NT2/D1 (cell line): Measurements from ENCODE around the gene NOL6.

Experiments
- DNase-seq: peaks from one replicate; pipeline ENCODE4 v3.0.0-alpha.2; 2011; ENCODE audit warnings: low read depth, low spot score
- H3K27me3 ChIP-seq: 2 replicates; pipeline ENCODE4 v1.6.0; 2011; ENCODE audit warnings: mild to moderate bottlenecking; ENCODE audit not compliant: insufficient read length, insufficient read depth
- H3K36me3 ChIP-seq: 2 replicates; pipeline ENCODE4 v1.6.1; 2011; ENCODE audit warnings: mild to moderate bottlenecking, low read length, mixed read lengths; ENCODE audit not compliant: insufficient read depth, insufficient read length
- H3K4me1 ChIP-seq: 2 replicates; pipeline ENCODE4 v1.5.1; 2011; ENCODE audit not compliant: insufficient read depth, insufficient read length
- H3K4me3 ChIP-seq: 2 replicates; pipeline ENCODE4 v1.5.1; 2011; ENCODE audit warnings: low read depth; ENCODE audit not compliant: insufficient read length
- H3K9ac ChIP-seq: 2 replicates; pipeline ENCODE4 v1.6.0; 2011; ENCODE audit warnings: low read depth; ENCODE audit not compliant: insufficient read length
- H3K9me3 ChIP-seq: 2 replicates; pipeline ENCODE4 v1.5.1; 2011; ENCODE audit warnings: mild to moderate bottlenecking, low read length; ENCODE audit not compliant: insufficient read depth
- SUZ12 ChIP-seq: IDR thresholded peaks from 2 replicates; pipeline ENCODE4 v1.6.1; 2011; ENCODE audit not compliant: insufficient read length, insufficient read depth; ENCODE audit errors: extremely low read depth
- YY1 ChIP-seq: IDR thresholded peaks from 2 replicates; pipeline ENCODE4 v1.6.1; 2011; ENCODE audit not compliant: insufficient read length, insufficient read depth
- ZNF274 ChIP-seq: IDR thresholded peaks from 2 replicates; pipeline ENCODE4 v1.6.1; 2011; ENCODE audit warnings: mild to moderate bottlenecking, low read depth, low read length

Gene NOL6

DNA sequence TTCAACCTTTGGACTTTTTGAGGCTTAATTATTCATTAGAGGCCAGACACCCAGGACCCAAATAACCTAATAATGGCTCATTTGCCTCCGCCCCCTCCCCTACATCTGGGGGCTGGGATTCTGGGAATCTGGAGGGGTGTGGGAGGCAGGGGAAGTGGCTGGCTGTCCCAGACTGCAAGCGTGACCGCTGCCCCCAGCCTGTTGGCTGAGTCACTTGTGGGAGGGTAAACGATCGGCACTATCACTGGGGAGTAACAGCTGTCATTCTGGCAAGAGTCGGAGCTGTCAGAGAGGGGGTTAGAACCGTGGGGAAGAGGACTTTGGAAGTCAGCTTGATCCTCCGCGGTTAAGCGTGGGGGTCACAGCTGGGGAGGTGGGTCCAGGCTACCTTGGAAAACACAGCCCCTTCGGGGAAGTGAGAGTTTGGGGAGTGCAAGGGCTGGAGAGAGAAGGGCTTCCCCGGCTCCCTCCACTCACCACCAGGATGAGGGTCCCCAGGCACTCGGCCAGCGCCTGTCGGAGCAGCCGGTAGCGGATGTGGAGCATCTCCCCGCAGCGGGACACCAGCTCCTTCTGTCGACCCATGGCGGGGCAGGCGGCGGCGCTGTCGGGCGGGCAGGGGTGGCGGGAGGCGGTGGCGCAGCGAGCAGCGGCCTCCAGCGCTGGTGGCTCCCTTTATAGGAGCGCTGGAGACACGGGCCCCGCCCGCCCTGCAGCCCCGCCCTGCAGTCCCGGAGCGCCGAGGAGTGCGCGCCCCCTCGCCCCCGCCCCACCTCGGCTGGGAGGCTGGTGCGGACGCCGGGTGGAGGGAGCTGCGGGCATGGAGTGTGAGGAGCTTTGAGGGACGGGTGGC is 26.6 kb downstream of the NOL6 start, which contains the start of gene AQP3:
Gene AQP3 (minus strand): TSS at position 648 of the 853 bp plus-strand sequence. CDS start 63 bp downstream, at position 585.
- Histone ChIP-seq H3K4me1 (peaks cover 28% of the 10 kb centered on the region), H3K4me3 (peak within 1 kb of the TSS; percentile 36), H3K9ac (peak within 1 kb of the TSS; percentile 46), H3K27me3 (peaks cover 21% of the 10 kb centered on the region), H3K9me3 (no peaks in the 10 kb centered on the region), H3K36me3 (no peaks in the 10 kb centered on the region)
- DNase-seq = peak; percentile 60
- TF ChIP-seq SUZ12 (no peak), ZNF274 (no peak), YY1 (no peak)

DNA sequence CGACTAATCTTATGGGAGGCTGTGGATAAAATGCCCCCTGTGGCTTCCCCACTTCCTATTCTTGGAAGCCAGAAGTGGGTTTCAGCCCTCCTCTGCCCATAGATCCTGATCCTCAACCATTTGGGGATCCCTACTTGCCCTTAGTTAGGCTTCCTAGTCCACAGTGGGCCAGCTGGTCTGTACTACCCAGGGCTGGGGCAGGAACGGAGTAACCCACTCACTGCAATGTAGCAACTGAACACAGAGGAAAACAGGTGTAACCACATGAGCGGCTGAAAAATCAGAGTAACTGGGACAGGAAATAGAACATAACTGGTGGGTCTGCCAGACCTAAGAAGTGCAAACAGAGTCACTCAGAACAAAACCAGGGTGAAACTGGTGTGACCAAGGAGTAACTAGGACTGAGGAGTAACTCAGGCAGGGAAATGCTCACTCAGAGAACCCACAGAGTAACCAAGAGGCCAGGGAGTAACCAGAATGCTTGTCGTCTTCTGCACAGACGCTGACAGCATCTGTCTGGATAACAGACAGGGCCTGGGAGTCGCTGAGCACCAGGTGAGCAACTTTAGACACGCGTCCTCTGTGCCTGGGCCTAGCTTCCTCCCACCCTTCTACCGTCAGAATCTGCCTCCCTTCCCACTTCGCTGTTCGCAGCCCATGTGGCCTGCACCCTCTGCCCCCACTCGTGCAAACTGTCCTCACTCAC is 27.3 kb downstream of the NOL6 start:
- Histone ChIP-seq H3K27me3 (peaks cover 21% of the 10 kb centered on the region), H3K9me3 (no peaks in the 10 kb centered on the region), H3K4me1 (peaks cover 28% of the 10 kb centered on the region), H3K36me3 (no peaks in the 10 kb centered on the region), H3K4me3 (no peak overlapping the region), H3K9ac (peak overlapping the region; percentile 46)
- DNase-seq = no peak
- TF ChIP-seq YY1 (no peak), SUZ12 (no peak), ZNF274 (no peak)

DNA sequence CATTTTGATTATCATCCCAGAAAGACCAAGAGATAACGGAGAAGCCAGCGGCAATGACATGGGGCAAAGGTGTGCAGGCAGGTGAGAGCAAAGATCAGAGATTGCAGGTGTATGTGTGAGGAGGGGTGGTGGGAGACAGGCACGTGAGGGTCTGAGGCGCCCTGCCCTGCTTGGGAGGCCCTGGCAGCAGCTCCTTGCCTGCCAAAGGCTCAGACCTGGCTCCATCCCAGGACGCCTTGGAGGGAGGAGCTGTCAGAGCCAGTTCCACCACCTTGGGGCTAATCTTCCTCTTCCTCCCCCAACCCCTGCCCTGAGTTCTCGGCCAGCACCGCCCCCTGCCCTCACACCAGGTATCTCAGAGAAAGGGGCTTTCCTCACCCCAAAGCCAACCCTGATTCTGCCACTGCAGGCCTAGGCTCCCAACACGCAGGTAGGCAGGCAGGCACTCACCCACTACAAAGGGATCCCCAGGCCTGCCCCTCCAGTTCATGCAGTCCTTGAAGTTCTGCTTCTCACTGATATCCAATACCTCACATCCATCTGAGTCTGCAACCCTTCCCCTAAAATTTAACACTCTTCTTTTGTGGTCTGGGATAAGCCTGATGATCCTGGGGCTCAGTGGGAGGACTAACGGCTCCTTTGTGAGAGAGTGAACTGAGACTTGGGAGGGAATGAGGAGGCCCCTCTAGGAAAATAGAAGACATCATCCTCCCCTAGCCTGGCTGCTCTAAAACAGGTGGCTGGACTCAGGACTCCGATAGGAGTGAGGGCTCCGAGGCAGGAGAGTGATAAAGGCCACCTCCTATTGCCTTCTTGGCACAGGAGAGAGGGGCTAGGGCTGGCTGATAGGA is 28.1 kb downstream of the NOL6 start:
- DNase-seq = no peak
- peaks cover 21% of the 10 kb centered on the region for H3K27me3 ChIP-seq
- H3K36me3 ChIP-seq = no peaks in the 10 kb centered on the region
- H3K4me1 ChIP-seq = peaks cover 28% of the 10 kb centered on the region
- H3K9me3 ChIP-seq = no peaks in the 10 kb centered on the region
- H3K4me3 ChIP-seq = no peak overlapping the region
- no peak for TF ChIP-seq YY1
- TF ChIP-seq SUZ12 = no peak
- no peak for TF ChIP-seq ZNF274
- H3K9ac ChIP-seq = no peak overlapping the region

DNA sequence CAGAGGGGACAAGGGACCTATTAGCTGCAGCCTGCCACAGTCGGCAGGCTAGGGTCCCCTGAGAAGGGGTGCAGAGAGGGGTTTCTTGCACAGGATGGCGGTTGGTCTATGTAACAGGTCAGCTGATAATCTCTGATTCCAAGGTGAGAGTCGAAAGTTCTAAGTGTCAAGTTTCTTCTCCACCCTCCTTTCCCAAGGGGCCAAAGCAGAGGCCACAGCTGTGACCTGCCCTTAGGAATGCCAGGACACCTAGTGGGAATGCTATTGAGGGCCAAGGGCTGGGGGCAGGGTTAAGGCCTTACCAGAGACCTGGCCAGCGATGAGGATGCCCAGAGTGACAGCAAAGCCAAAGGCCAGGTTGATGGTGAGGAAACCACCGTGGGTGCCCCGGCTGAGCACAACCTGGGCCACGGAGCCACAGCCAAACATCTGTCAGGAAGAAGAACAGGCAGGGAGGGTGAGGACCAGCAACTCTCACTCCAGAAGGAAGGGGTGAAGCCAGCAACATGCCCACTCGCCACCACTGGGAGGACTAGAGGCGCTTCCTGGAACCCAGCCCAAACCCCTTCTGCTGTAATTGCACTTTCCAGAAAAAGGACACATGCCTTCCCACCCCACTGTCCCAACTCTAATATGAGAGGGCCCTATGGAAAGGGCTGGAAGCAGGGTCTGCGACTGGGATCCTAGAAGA is 30.1 kb downstream of the NOL6 start:
- Histone ChIP-seq H3K4me1 (peaks cover 39% of the 10 kb centered on the region), H3K27me3 (peaks cover 16% of the 10 kb centered on the region), H3K9me3 (no peaks in the 10 kb centered on the region), H3K9ac (no peak overlapping the region), H3K4me3 (no peak overlapping the region), H3K36me3 (no peaks in the 10 kb centered on the region)
- DNase-seq = no peak
- TF ChIP-seq ZNF274 (no peak), YY1 (no peak), SUZ12 (no peak)

DNA sequence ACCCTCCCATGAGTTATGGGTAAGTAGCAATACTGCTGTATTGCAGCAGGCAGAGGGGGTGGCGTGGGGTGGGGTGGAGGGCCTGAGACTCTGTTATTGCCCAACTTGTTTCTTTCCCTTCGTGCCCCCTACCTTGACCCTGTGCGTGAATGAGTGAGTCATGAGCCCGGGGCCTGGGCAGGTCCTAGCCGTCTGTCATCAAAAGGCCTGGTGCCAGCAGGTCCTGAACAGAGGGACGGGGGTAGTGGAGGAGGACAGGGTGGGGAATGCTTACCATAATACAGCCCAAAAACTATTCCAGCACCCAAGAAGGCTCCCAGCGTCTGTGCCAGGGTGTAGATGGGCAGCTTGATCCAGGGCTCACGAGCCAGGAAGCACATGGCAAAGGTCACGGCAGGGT is 30.7 kb downstream of the NOL6 start:
- H3K9ac ChIP-seq = no peak overlapping the region

DNA sequence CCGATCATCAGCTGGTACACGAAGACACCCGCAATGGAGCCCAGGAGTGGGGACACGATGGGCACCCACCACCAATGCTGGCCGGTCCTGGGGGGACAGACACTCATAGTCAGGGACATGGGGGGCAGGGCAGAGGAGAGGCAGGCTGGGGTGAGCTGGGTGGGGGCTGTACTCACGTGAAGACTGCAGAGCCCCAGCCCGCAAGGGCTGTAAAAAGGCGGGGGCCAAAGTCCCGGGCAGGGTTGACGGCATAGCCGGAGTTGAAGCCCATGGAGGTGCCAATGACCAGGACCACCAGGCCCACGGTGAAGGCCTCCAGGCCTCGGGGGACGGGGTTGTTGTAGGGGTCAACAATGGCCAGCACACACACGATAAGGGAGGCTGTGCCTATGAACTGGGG is 31.6 kb downstream of the NOL6 start:
- Histone ChIP-seq H3K36me3 (no peaks in the 10 kb centered on the region), H3K4me3 (no peak overlapping the region), H3K4me1 (peaks cover 33% of the 10 kb centered on the region), H3K27me3 (peaks cover 8% of the 10 kb centered on the region), H3K9me3 (no peaks in the 10 kb centered on the region), H3K9ac (no peak overlapping the region)
- TF ChIP-seq SUZ12 (no peak), YY1 (no peak), ZNF274 (no peak)
- DNase-seq = no peak

More for the DNA sequence above, 30.7 kb downstream of the NOL6 start:
- no peak for DNase-seq
- Histone ChIP-seq H3K27me3 (peaks cover 12% of the 10 kb centered on the region), H3K9me3 (no peaks in the 10 kb centered on the region), H3K36me3 (no peaks in the 10 kb centered on the region), H3K4me3 (no peak overlapping the region), H3K4me1 (peaks cover 37% of the 10 kb centered on the region)
- TF ChIP-seq SUZ12 = no peak
- TF ChIP-seq ZNF274 = no peak
- TF ChIP-seq YY1 = no peak
